Anterior cingulate cortex (tissue), 58 donors: ENCODE data around the gene RNF213.
A peak's percentile ranks its signal among the peaks of the same experiment; 100 is the strongest.

ENCODE experiments used
- DNase-seq, 58 donors: peaks; one replicate each; lab custom pipeline; 2025; lab: John Stamatoyannopoulos, UW

RNF213 gene

DNA sequence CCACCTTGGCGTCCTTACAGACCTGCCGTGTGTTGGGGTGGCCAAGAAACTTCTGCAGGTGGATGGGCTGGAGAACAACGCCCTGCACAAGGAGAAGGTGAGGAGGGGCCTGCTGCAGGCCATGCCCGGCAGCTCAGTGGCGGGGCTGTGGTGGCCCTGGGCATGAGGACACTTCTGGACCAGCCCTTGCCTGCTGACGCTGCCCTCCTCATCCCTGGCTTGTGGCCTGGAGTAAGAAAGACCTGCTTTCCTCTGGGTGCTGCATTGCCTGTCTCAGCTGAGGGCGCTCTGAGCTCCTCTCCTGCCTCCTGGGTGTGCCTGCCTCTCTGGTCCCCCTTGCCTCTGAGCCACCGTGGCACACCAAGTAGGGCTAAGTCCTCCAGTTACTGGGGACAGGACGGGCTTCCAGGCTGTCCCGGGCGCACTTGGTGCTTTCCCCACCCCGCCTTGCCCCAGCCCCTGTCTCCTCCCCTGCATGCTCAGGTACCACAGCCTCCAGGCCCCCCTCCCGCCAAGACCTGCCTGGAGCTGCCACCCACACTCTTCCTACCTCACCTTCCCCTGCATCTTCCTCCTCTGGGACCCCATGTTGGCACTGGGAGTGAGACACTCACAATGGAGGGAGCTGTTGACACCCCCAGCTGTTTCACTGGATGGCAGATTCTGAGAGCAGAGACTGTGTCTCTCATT lies 163.0 kb downstream of the RNF213 start:
- DNase-seq = no peak

DNA sequence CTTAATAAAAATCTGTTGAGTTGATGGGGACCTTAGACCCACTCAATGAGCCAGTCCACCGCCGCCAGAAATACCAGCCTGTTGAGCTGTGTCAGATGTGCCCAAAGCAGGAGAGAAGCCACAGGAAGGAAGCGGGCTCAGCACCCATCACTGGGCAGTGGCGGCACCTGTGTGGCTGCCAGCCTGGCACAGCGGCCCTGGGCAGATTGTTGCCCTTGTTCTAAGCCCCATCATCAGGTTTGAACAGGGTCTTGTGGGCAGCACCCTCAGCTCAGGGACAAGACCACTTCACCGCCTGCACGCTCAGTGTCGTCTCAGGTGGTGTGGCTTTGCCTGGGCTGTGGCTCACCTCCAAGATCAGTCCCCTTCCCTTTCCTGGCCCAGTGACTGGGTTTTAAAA lies 163.6 kb downstream of the RNF213 start:
- no peak for DNase-seq

DNA sequence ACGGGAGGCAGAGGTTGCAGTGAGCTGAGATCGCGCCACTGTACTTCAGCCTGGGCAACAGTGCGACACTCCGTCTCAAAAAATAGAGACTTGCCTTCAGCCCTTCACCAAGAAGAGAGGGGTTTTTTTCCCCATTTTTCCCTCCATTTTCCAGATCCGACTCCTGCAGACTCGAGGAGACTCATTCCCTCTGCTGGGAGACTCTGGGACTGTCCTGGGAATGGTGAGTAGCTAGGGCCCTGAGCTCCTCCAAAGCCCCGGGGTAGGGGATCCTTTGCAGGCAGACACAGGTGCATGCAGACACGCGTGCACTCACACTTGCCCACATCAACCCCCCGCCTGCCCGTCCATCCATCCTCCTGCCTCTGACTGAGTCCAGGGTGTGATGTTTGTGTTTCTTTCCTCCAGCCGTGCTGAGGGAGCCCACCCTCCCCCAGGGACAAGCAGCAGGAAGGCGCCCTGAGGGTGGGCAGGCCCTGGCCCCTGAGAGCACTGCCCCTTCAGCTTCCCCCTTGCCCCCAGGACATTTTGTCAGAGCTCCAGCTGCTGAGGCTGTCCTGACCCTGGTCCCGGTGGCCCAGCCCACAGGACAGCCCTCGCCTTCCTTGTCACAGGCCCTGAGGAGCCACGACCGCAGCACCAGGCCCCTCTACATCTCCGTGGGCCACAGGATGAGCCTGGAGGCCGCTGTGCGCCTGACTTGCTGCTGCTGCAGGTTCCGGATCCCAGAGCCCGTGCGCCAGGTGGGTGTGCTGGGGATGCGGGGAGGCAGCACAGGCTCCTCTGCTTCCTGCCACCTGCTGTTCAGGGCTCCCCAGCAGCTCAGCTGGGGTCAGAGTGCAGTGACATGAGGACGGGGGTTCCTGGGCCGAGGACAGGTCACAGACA lies 164.5 kb downstream of the RNF213 start:
- DNase-seq = no peak

DNA sequence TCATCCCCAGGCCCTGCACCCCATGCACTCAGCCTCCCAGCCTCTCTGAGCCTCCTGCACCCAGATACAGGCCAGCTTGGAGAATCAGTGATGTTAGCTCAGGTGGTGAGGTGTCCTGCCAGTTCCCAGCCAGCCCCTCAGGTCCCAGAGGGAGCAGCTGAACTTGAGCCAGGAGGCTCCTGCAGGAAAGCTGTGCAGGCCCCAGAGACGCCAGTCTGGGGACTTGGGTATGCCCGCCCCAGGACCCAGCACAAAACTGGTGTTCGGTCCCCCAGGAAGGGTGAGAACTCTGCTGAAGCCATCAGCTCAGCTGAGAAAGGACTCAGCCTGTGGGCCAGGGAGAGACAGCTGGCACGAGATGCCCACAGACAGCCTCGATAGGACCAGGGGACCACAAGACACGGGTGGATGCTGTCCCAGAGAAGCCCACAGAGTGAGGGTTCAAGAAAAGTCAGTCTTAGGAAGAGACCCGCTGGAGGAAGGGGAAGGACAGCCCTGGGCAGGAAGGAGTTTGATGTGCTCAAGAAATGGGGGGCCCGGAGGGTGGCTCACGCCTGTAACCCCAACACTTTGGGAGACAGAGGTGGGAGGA lies 165.3 kb downstream of the RNF213 start:
- DNase-seq = no peak

DNA sequence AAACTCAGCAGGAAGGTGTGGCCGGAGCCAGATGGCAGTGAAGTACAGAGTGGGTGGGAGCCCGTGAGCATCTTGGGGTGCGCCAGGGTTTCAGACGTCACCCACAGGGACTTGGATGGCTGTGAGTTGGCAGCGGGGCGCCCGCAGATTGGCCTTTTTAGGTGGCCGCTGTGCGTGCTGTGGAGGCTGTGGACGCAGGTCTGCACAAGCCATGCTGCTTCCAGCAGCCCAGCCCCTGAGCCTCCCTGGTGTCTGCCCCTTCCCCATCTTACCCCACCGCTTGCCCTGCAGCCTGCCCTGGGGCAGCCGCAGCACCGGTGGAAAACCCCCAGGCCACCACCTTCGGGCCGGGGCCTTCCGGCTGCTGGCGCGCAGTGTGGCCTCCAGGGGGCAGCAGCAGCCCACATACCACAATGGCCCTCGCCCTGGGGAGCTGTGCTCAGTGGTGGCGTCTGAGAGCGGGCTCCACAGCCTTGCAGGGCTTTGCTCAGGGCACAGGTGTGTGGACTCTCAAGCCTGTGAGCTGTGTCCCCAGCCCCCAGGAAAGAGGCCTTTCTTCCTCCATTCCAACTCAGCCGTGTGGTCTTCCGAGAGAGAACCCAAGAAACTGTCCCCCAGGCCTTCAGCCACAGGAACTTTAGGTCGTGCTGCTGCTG lies 166.1 kb downstream of the RNF213 start:
- peak in 50 of 58 donors; percentile 10 to 81 (median 52) for DNase-seq

DNA sequence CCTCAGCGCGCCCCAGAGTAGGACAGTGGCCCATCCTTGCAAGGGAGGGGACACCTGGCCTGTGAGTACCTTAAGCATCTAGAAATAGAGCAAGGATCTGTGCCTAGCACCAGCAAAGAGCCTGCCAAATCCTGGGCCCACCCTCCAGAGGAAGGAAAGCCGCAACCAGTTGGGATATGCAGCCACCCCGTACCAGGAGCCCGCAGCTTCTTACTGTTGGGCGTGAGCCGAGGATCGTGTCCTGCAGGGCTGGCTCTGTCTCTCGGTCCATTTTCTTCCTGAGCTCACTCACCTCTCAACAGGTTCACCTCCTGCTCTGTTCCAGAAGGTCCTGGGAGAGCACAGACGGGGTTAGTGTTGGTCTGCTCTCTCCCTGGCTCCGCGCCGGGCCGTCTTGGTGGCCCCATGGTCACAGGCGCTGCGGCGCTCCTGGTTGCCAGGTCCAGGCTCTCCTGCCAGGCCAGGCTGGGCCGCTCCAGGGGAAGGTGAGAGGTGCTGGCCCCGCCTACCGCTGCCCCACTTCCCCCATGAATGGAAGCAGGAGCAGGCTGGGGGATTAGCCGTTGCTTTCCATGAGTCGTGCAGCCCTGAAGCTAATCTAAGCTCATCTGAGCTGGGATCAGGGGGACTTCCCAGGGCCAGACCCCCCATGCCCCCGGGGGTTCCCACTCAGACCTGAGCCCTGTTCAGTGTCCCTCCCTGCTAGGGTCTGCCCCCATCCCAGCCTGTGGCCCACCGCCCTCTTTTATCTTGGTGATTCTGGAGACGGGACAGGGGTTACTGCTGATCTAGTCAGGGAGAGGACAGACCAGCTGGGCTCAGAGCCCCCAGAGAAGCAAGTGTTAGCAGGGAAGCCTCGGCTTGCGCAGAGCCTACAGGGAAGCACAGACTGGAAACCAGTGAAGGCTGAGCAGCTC lies 167.0 kb downstream of the RNF213 start:
- DNase-seq = no peak

DNA sequence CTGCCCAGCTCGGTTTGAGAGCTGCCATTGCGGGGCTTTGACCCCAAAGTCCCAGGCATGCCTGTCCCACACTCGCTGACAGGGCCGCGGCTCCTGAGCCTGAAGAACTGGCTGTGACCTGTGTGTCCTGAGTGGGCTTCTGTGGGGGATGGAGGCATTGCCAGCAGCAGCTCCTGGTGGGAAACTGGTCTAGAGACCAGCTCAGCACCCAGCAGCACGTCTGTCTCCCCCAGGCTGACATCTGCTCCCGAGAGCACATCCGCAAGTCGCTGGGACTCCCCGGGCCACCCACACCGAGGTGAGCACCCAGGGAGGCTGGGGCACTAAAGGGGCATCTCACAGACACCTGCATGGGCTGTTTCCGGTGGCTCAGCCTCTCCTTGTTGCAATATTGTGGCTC lies 167.7 kb downstream of the RNF213 start:
- no peak for DNase-seq

DNA sequence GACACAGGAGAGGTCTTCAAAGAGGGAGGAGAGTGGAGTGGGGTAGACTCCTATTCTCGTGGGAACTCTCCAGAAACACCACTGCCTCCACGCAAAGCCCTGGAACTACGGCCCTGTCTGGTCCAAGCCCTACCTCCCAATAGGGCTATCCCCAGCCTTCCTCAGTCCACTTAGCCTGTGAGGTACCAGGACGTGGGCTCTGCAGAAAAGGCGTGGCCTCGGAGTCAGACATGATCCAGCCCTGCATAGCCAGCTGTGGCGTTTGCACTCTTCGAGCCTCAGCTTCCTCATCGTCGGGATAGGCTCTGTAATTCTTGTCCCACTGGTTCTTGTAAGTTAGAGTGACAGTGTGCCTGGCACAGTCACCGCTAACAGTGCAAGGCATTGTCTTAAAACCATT lies 168.1 kb downstream of the RNF213 start:
- no peak for DNase-seq

DNA sequence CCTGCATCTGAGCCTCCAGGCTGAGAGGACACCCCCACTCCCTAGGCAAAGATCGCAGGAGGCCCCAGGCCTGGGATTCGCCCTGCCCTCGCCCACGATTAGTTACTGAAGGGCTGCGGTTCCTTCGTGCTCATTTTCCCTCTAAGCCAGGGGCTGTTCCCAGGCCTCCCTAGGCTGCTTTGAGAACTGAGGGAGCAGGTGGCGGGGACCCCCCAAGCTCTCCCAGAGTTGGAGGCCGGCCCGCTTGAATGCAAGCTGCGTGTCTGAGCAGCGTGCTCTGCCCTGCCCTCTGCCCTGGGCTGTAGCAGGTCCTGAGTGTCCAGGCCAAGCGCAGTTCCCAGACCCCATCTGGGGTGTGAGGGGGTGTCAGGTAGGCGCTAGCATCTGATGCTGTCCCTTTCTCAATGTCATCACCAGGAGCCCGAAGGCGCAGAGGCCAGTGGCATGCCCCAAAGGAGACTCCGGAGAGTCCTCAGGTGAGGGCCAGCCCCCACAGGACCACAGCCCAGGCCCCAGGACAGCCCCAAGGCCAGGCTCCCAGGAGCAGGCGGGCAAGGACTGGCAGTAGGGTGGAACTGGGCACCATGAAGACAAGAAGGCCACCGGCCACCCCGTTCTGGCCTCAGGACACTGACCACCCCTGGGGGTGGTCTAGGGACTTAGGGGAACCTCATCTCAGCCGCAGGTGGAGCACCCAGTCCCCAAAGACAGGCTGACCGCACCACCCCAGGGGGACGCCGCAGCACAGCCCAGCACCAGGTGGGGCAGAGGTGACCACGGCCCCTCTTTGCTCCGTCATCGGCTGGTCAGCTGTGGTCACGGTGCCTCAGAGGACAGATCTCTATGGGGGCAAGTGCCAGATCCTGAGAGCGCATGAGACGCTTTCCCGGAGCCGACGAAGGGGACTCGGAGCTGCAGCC lies 169.0 kb downstream of the RNF213 start:
- no peak for DNase-seq

DNA sequence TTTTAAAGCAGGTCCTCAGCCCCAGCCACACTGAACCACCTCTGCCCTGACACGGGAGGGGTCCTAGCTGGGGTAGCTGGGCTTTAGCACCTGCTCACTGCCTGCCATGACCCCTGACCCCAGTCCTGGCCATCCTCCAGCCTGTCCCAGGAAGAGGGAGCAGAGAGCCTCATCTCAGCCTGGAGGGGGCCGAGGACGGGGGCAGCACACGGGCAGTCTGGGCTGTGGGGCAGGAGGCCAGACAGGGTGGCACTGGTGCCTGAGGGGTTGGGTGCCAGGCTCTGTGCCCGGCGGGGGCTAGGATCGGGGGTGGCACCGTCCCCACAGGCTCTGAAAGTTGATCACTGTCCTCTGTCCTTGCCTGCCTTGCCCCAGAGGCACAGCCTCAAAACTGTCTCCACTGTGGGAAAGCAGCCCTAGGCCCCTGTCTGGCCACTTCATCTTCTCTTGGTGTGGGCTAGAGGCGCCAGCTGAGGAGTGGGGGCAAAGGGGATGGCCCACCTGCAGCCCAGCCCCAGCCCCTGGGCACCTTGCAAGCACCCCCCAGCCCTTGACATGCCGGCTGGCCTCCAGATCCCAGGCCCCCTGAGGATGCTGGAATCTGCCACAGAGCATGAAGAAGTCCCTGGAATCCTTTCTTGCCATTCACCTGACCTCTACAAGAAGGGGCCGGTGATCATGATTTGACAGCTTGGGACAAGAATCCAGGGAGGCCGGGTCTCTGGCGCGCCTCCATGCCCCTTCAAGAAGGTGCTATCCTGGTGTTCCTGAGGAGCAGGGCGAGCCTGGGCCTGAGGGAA lies 170.0 kb downstream of the RNF213 start:
- DNase-seq = no peak

DNA sequence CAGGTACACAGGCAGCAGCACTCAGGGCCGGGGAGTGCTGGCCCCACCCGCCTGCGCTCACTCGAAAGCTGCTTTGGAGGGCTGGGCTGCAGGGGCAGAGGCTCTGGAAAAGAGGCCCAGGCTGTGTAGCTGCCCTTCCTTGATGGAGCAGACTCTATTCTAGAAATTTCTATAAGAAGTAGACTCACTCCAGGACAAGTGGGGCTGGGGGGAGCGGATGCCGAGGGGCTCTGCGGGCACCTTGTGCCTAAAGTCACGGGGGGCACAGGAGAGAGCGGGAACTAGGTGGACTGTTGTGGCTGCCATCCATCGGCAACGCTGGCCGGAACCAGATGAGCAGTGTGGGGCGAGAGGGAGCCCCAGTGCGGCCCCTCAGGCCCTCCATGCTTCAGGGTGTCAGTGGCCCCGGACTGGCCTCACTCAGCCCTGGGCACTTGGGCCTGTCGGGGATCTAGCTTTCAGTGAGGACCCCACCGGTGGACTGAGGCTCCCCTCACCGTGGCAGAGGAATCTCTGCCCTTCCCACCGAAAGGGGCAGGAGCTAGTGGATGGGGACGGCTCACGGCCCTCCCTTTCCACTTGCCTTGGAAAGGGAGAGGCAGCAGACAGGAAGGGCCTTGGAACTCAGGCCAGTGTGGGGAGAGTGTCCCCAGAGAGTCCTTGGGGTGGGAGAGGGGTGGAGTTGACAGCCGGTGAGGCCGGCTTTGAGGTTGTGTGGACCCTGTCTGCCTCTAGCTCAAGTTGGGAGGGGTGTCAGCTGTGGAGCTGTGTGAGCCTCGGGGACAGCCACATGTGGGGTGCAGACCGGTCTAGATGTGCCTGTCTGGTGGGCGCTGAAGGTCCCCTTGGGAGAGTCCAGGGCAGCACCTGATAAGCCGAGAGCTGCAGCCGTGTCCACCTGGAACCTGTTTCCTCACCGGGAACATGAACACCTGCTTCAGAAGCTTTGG lies 170.9 kb downstream of the RNF213 start:
- no peak for DNase-seq

DNA sequence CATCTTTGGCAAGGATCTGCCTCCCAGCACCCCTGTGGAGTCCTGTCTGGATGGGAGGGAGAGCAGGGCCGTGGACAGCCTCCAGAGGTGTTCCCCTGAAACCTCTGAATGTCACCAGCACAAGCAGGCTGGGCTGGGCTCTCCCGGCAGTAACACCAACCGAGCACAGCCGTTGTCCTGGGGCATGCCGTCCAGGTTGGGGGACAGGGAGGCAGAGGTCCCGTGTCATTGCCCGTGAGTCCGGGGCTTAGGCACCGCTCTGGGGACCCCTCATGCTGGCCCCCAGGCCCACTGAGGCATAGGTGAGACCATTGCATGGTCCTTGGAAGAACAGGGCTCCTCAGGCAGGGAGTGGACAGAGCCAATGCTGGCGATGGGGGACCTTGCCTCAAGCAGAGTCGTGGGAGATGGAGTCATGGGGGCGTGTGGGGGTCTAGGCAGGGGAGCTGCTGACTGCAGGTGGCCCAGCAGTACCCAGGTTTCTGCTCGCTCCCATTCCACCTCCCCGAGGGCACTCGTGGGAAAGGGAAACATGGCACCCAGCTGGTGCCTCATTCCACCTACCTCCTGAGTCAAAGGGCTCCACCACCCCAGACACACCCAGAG lies 171.8 kb downstream of the RNF213 start:
- DNase-seq = no peak

DNA sequence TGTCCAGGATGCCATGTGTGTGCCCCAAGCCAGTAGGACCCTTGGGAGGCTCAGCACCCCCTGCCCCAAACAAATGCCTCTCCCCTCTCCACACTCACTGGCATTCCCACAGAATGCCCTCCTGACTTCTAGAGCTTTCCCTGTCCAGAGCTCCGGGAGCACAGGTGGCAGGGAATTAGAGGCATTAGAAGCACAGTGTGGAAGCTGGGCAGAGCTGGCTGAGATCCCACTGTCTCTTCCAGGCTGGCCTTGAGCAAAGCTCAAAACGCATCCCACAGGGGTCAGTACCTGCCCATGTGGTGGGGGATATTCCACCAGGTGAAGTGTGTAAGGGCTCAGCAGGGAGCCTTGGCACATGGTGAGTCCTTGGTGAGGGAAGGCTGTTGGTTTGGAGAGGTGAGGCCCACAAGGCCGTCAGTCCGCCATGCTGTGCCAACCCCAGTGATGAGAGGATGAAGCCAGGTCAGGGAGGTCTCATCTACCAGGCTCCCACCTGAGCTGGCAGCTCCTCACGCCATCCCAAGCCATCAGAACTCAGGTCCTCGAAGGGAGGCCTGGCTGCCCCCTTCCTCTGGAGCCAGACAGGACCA lies 172.4 kb downstream of the RNF213 start:
- no peak for DNase-seq

DNA sequence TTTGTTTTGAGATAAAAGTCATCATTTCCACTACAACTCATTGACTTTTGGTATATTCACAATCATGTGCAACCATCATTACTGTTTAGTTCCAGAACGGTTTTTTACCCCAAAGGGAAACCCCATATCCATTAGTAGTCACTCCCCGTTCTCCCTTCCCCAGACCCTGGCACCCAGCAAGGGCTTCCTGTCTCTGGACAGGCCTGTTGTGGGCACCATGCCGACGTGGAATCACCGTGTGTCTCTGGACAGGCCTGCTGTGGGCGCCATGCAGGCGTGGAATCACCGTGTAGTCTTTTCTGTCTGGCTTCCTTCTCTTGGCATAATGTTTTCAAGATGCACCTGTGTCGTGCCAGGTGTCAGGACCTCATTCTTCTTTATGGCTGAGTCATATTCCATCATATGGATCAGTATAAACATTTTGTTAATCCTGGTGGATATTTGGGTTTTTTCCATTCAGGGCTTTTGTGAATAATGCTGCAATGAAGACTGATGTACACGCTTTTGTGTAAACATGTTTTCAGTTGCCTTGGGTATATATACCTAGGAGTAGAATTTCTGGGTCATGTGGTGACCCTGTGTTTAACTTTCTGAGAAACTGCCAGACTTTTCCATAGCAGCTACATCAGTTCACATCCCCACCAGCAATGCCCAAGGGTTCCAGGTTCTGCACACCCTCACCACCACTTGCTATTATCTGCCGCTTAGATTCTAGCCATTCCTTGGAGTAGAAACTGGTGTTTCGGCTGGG lies 173.4 kb downstream of the RNF213 start:
- no peak for DNase-seq

DNA sequence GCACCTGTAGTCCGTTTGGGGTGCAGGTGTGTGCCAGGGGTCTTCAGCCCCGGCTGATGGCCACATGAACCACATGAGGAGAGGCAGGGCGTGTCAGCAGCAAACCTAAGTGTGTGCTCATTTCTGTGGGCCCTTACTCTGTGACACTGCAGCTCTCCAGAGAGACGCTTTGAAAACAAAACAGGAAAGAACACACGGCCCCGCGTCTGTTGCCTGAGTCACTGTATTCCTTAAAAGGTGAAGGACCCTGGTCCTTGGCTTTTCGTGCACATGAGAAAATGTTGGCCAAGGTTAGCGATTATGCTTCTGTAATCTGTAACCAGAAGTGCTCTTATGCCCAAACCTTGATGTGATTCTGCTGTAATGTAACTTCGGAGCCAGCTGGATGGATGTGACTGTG lies 176.9 kb downstream of the RNF213 start:
- no peak for DNase-seq
